ENCODE results near the gene CDKL1.
"Not testable (repeated sequence)": the region's sequence is repeated elsewhere in the genome, so short reads cannot be mapped to it uniquely, and the experiment has no call there.

The CDKL1 gene

DNA sequence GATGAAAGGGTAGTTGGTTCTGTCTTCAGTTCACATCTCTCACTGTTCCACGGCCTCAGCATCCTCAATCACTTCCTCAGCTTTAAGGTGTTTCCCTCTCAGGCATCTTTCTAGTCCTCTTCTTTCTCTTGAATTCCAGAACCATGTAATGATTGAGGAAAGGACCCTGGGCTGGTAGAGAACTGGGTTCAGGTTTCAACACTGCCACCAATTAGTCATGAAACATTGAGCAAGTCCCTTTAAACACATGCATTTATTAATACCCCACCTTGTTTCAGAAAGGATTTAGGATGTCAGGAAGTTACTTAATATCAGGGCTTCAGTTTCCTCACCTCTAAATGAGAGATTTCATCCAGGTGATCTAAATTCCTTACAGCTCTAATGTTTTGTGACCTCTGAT lies 77.4 kb downstream of the CDKL1 start:
- no peak overlapping the region for H3K4me3 Mint-ChIP-seq
- DNase-seq (ENCODE audit: low spot score), result no peak
- peaks cover 2% of the 10 kb centered on the region for H3K9me3 Mint-ChIP-seq
- no peak overlapping the region for H3K27ac Mint-ChIP-seq
- no peaks in the 10 kb centered on the region for H3K27me3 Mint-ChIP-seq (ENCODE audit: low read depth)
- peaks cover 18% of the 10 kb centered on the region for H3K36me3 Mint-ChIP-seq (ENCODE audit: low read depth)
- peaks cover 17% of the 10 kb centered on the region for H3K4me1 Mint-ChIP-seq (ENCODE audit: low read depth)

DNA sequence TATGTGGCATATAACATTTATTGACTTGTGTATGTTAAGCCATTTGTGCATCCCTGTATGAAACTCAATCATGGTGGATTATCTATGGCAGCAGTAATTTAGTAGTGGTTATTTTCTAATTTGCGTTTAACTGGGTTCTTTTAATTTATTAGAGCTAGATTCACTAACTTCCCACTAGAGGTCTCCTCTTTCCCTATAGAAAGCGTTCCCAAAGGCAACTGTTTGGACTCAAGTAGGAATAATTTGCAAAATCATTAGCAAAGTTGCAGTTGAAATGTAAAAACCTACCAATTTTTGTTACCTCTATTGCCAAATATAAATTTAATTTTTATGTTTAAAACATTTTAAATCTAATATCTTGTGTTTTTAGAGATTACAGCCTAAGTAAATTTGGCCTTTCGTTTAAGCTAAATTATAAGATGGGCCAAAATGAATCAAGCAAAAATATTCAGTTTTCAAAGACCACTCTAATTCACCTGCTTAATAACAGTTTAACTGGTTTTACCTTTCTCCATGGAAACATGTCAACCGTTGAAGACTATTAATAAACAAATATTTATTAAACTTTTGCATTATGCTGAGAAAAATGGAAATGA lies 78.6 kb downstream of the CDKL1 start:
- H3K9me3 Mint-ChIP-seq, result peaks cover 11% of the 10 kb centered on the region
- no peak for DNase-seq (ENCODE audit: low spot score)
- no peak overlapping the region for H3K4me3 Mint-ChIP-seq
- no peak overlapping the region for H3K27ac Mint-ChIP-seq
- no peaks in the 10 kb centered on the region for H3K27me3 Mint-ChIP-seq (ENCODE audit: low read depth)
- H3K36me3 Mint-ChIP-seq (ENCODE audit: low read depth), result peaks cover 22% of the 10 kb centered on the region
- H3K4me1 Mint-ChIP-seq (ENCODE audit: low read depth), result peaks cover 26% of the 10 kb centered on the region

DNA sequence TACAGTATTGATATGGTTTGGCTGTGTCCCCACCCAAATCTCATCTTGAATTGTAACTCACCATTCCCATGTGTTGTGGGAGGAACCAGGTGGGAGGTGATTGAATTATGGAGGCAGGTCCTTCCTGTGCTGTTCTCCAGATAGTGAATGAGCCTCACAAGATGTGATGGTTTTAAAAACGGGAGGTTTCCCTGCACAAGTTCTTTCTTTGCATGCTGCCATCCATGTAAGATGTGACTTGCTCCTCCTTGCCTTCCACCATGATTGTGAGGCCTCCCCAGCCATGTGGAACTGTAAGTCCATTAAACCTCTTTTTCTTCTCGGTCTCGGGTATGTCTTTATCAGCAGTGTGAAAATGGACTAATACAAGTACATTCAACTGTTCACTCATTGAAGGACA lies 82.6 kb downstream of the CDKL1 start:
- H3K27me3 Mint-ChIP-seq (ENCODE audit: low read depth); H3K27ac Mint-ChIP-seq: not testable (repeated sequence)
- H3K4me1 Mint-ChIP-seq (ENCODE audit: low read depth), result peaks cover 32% of the 10 kb centered on the region

DNA sequence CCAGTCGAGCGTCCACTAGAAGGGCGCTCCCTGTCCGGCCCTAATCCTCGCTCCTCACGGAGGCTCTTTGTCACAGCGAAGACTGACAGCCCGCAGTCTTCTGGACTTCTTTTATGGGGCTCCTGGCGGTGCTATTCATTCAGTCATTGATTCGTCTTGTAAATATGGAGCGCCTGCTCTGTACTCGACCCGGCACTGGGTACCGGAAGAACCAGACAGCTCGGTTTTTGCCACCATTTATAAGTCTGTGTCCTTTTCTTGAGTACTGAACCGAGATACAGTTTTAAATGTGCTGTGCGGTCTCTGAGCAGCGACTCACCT lies 84.0 kb downstream of the CDKL1 start:
- H3K27ac Mint-ChIP-seq, result peak overlapping the region; percentile 98
- peaks cover 38% of the 10 kb centered on the region for H3K4me1 Mint-ChIP-seq (ENCODE audit: low read depth)
- H3K4me3 Mint-ChIP-seq, result peak overlapping the region; percentile 95
- H3K27me3 Mint-ChIP-seq (ENCODE audit: low read depth), result no peaks in the 10 kb centered on the region
- H3K9me3 Mint-ChIP-seq, result peaks cover 11% of the 10 kb centered on the region
- peaks cover 28% of the 10 kb centered on the region for H3K36me3 Mint-ChIP-seq (ENCODE audit: low read depth)
- DNase-seq (ENCODE audit: low spot score), result no peak

More for the DNA sequence above, 82.6 kb downstream of the CDKL1 start:
- peak overlapping the region; percentile 95 for H3K4me3 Mint-ChIP-seq
- H3K9me3 Mint-ChIP-seq, result peaks cover 11% of the 10 kb centered on the region
- DNase-seq (ENCODE audit: low spot score), result not testable (repeated sequence)
- peaks cover 25% of the 10 kb centered on the region for H3K36me3 Mint-ChIP-seq (ENCODE audit: low read depth)

DNA sequence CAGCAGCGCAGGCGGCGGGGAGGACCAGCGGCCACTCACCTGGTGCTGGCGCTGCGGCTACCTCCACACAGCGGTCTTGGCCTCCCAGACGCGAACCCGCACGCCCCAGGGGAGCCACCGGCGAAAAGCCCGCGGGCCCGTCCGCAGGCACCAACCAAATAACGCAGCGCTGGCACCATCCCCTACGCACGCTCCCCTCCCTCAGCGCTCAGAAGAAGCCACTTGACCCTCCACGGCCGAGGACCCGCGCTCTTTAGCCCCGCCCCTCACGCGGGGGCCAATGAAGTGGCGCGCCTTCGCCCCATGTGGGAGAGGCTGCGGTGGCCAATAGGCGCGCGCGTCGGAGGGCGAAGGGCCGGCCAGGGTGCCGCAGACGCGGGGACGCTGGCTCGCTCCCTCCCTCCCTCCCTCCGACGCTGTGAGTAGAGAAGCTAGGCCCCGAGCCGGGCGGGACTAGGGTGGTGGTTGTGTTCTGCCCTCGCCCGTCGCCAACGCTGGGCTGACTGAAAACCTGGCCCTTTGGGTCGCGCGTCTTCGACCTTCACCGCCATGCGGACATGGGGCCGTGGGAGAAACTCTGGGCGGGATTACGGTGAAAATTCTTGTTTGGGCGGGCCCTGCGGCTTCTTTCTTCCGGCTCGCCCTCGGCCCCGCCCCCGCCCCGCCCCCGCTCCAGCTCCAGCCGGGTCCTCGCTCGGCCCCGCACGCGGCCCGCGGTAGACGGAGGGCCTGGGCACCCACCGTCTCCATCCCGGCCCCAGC lies 84.5 kb downstream of the CDKL1 start, which contains the start of the genes DMAC2L and L2HGDH:
Gene DMAC2L, plus strand, starts transcription at position 353 of the 762 bp plus-strand sequence. CDS start 9,164 bp downstream, outside the sequence.
Gene L2HGDH, minus strand, starts transcription at position 258 of the 762 bp plus-strand sequence. Its CDS starts 79 bp downstream, at position 179.
- H3K9me3 Mint-ChIP-seq, result peaks cover 11% of the 10 kb centered on the region
- peak; percentile 93 for DNase-seq (ENCODE audit: low spot score)
- no peaks in the 10 kb centered on the region for H3K27me3 Mint-ChIP-seq (ENCODE audit: low read depth)
- H3K27ac Mint-ChIP-seq, result peak within 1 kb of the TSS; percentile 98
- peaks cover 28% of the 10 kb centered on the region for H3K36me3 Mint-ChIP-seq (ENCODE audit: low read depth)
- peak within 1 kb of the TSS; percentile 95 for H3K4me3 Mint-ChIP-seq
- H3K4me1 Mint-ChIP-seq (ENCODE audit: low read depth), result peaks cover 38% of the 10 kb centered on the region

DNA sequence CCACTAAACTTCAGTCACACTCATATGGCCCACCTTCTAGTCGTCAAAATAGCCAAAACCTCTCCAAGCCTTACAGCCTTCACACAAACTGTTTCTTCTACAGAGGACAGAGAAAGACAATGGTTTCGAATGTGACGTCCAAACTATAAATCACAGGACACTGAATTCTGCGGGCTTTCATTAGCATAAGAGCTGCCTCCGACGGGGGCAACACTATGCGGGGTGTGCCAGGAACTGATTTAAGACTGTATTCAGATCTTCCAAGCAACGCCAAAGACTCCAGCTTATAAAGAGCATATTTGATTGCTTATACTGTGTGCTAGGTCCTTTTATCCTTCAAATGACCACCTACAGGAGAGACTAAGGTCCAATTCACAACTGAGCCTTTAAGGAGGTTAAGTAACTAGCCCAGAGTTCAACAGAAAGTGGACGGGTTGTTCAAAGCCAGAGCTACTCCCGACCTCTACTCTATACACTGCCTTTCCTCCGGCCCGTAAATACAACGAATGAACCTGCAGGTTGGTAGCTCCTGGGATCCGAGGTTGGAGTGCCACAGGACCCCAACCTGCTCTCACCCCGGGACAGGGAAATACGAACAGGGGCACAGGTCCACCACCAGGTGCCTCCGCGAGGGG lies 85.2 kb downstream of the CDKL1 start:
- H3K9me3 Mint-ChIP-seq, result peaks cover 11% of the 10 kb centered on the region
- H3K36me3 Mint-ChIP-seq (ENCODE audit: low read depth), result peaks cover 25% of the 10 kb centered on the region
- H3K27ac Mint-ChIP-seq, result peak overlapping the region; percentile 98
- H3K4me1 Mint-ChIP-seq (ENCODE audit: low read depth), result peaks cover 36% of the 10 kb centered on the region
- H3K4me3 Mint-ChIP-seq, result peak overlapping the region; percentile 95
- no peak for DNase-seq (ENCODE audit: low spot score)
- H3K27me3 Mint-ChIP-seq (ENCODE audit: low read depth), result no peaks in the 10 kb centered on the region

DNA sequence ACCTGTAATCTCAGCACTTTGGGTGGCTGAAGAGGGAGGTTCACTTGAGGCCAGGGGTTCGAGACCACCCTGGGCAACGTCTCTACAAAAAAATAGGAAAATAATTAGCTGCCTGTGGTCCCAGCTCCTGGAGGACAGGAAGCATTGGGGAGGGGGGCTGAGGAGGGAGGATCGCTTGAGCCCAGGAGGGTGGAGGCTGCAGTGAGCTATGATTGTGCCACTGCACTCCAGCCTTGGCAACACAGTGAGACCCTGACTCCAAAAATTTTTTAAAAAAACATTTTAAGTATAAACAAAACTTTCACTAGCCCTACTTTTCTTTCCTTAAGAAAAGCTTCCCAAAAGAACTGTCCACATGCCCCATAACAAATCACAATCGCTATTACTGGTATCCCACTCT lies 86.2 kb downstream of the CDKL1 start:
- H3K9me3 Mint-ChIP-seq, result peaks cover 11% of the 10 kb centered on the region
- no peak for DNase-seq (ENCODE audit: low spot score)
- no peak overlapping the region for H3K27ac Mint-ChIP-seq
- peaks cover 31% of the 10 kb centered on the region for H3K4me1 Mint-ChIP-seq (ENCODE audit: low read depth)
- peaks cover 22% of the 10 kb centered on the region for H3K36me3 Mint-ChIP-seq (ENCODE audit: low read depth)
- peak overlapping the region; percentile 95 for H3K4me3 Mint-ChIP-seq
- H3K27me3 Mint-ChIP-seq (ENCODE audit: low read depth), result no peaks in the 10 kb centered on the region

DNA sequence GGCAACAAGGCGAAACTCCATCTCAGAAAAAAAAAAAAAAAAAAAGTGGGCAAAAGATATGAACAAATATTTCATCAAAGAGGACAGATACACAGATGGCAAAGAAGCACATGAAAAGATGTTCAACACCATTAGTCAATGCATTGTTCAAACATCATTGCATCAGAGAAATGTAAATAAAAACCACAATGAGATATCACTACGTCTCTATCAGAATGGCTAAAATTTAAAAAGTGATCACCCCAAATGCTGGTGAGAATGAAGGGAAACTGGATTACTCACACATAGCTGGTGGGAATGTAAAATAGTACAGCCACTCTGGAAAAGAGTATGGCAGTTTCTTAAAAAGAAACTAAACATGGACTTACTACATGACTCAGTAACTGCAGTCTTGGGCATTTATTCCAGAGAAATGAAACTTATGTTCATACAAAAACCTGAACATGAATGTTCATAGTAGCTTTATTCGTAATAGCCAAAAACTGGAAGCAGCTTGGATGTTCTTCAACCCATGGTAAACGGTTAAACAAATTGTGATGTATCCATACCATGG lies 88.2 kb downstream of the CDKL1 start:
- Mint-ChIP-seq H3K27ac (no peak overlapping the region), H3K4me1 (ENCODE audit: low read depth) (peaks cover 24% of the 10 kb centered on the region), H3K36me3 (ENCODE audit: low read depth) (peaks cover 12% of the 10 kb centered on the region), H3K9me3 (peaks cover under 1% of the 10 kb centered on the region), H3K27me3 (ENCODE audit: low read depth) (no peaks in the 10 kb centered on the region), H3K4me3 (no peak overlapping the region)
- DNase-seq (ENCODE audit: low spot score), result no peak

DNA sequence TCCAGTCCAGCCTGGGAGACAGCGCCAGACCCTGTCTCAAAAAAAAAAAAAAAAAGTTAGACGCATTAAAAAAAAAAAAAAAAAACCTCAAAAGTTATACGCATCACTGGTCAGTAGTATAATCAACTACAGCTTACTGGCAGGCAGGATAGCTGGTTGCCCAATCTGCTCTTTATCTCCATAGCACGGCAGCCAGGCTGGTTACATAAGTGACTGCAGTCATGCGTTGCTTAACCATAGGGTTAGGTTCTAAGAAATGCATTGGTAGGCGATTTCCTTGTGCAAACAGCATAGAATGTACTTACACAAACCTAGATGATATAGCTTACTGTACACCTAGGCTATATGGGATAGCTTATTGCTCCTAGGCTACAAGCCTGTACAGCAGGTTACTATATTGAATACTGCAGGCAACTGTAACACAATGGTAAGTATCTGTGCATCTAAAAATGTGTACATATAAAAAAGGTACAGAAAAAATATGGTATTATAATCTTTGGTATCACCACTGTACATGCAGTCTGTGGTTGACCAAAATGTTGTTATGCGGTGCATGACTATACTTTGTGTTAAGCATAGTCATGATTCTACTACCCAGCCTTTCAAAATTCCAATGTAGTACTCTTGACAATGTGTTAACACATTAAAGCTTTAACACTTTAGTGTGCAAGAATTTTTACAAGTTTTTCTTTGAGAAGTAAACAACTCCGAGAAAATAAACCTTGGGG lies 92.8 kb downstream of the CDKL1 start:
- H3K9me3 Mint-ChIP-seq, result no peaks in the 10 kb centered on the region
- no peak overlapping the region for H3K27ac Mint-ChIP-seq
- H3K36me3 Mint-ChIP-seq (ENCODE audit: low read depth), result peaks cover 21% of the 10 kb centered on the region
- H3K4me3 Mint-ChIP-seq, result no peak overlapping the region
- peaks cover 6% of the 10 kb centered on the region for H3K4me1 Mint-ChIP-seq (ENCODE audit: low read depth)
- H3K27me3 Mint-ChIP-seq (ENCODE audit: low read depth), result no peaks in the 10 kb centered on the region
- DNase-seq (ENCODE audit: low spot score), result no peak

DNA sequence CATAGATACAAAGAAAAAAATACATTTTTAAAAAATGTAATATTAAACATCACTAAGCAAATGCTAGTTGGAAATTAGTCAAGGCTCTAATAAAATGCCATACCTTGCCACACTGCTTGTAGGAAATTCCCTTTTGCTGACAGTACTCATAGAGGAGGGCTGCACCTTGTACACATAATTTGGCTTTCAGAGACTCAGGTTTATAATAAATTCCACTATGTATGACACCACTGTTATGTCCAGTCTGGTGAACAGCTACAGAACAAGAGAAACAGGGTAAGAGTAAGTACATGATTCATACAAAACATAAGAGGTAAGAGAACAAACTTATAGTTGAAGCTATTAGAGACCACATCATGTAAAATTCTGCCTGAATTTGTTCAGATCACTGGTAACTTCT lies 94.8 kb downstream of the CDKL1 start:
- Mint-ChIP-seq H3K4me1 (ENCODE audit: low read depth) (peaks cover 7% of the 10 kb centered on the region), H3K9me3 (no peaks in the 10 kb centered on the region), H3K27me3 (ENCODE audit: low read depth) (no peaks in the 10 kb centered on the region), H3K27ac (no peak overlapping the region), H3K36me3 (ENCODE audit: low read depth) (peaks cover 32% of the 10 kb centered on the region), H3K4me3 (no peak overlapping the region)
- DNase-seq (ENCODE audit: low spot score), result no peak

DNA sequence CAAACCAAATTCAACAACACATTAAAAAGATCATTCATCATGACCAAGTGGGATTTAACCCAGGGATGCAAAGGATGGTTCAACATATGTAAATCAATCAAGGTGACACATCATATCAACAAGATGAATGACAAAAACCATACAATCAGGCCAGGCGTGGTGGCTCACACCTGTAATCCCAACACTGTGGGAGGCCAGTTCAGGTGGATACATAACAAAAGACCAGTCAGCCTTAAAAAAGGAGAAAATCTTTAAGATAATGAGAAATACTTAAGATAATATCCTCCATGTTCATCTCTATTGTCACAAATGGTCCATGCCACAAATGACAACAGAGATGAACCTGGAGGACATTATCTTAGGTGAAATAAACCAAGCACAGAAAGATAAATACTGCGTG lies 97.1 kb downstream of the CDKL1 start:
- no peak for DNase-seq (ENCODE audit: low spot score)
- Mint-ChIP-seq H3K36me3 (ENCODE audit: low read depth) (peaks cover 30% of the 10 kb centered on the region), H3K27ac (no peak overlapping the region), H3K27me3 (ENCODE audit: low read depth) (no peaks in the 10 kb centered on the region), H3K4me1 (ENCODE audit: low read depth) (peaks cover 7% of the 10 kb centered on the region), H3K4me3 (no peak overlapping the region), H3K9me3 (no peaks in the 10 kb centered on the region)

DNA sequence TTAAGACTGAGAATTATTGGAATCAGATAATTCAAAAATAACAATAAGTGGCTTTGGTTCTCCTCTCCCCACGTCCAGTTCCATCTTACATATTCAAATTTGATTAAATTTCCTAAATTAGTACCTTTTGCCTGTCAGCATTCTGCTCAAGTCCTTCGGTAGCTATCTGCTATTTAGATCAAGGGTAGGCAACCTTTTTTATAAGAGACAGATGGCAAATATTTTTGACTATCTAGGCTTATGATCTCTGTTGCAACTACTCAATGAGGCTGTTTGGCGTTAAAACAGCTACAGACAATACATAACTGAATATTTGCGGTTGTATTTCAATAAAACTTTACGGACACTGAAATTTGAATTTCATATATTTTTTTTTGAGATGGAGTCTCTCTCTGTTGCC lies 106.4 kb downstream of the CDKL1 start:
- Mint-ChIP-seq H3K4me3 (no peak overlapping the region), H3K27me3 (ENCODE audit: low read depth) (no peaks in the 10 kb centered on the region), H3K27ac (no peak overlapping the region), H3K36me3 (ENCODE audit: low read depth) (peaks cover 9% of the 10 kb centered on the region), H3K4me1 (ENCODE audit: low read depth) (no peaks in the 10 kb centered on the region), H3K9me3 (no peaks in the 10 kb centered on the region)
- DNase-seq (ENCODE audit: low spot score), result no peak

DNA sequence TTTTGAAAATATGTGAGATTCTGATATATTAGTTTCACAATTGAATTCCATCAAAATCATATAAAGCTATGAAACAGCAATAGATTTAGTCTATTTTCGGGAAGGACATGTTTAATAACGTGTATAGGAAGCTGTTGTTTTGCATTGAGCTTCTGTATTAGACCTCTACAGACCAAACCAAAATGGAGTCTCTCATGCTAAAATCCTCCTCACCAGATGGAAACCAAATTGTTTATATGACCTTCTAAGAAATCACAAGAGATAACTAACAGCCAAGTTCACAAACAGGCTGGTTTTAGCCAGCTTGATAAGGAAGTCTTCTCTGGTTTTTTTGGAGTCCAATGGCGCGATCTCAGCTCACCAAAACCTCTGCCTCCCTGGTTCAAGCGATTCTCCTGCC lies 108.5 kb downstream of the CDKL1 start:
- Mint-ChIP-seq H3K36me3 (ENCODE audit: low read depth) (peaks cover 5% of the 10 kb centered on the region), H3K4me1 (ENCODE audit: low read depth) (no peaks in the 10 kb centered on the region), H3K9me3 (no peaks in the 10 kb centered on the region), H3K27me3 (ENCODE audit: low read depth) (no peaks in the 10 kb centered on the region), H3K4me3 (no peak overlapping the region), H3K27ac (no peak overlapping the region)
- DNase-seq (ENCODE audit: low spot score), result no peak

Measured in T-helper 2 cell treated with Interferon-gamma antibody and Interleukin-4, amounts not matched to agents 5 μg/mL and 100 μg/mL, for 36 hours (primary cell).